Measurements from ENCODE around the gene CD8B.

CD8B gene

DNA sequence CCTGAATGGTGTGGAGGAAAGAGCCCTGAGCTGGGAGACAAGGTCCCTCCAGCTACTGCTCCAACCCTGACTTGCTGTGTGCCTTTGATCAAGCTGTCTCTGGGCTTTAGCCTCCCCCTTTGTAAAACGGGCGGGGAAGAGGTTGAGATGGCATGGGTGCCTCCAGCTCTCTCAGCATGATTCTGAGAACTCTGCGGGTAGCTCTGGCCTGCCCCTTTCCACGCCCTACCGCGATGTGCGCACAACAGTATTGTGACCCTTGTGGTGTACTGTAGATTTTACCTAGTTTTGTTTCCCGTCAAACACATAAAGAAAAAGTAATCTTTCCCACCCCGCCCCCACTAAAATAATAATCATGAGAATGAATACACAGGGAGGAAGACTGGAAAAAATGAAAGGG, 76.2 kb downstream of the CD8B start:
- TF ChIP-seq, protein P1, sequence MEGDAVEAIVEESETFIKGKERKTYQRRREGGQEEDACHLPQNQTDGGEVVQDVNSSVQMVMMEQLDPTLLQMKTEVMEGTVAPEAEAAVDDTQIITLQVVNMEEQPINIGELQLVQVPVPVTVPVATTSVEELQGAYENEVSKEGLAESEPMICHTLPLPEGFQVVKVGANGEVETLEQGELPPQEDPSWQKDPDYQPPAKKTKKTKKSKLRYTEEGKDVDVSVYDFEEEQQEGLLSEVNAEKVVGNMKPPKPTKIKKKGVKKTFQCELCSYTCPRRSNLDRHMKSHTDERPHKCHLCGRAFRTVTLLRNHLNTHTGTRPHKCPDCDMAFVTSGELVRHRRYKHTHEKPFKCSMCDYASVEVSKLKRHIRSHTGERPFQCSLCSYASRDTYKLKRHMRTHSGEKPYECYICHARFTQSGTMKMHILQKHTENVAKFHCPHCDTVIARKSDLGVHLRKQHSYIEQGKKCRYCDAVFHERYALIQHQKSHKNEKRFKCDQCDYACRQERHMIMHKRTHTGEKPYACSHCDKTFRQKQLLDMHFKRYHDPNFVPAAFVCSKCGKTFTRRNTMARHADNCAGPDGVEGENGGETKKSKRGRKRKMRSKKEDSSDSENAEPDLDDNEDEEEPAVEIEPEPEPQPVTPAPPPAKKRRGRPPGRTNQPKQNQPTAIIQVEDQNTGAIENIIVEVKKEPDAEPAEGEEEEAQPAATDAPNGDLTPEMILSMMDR (conservative IDR thresholded peaks at IDR 0.05; ENCODE audit: low read depth, low read length) = no peak
- no peak for DNase-seq (ENCODE audit: low read depth)
- no peak overlapping the region for H3K4me3 ChIP-seq (ENCODE audit: low read depth, low read length)

DNA sequence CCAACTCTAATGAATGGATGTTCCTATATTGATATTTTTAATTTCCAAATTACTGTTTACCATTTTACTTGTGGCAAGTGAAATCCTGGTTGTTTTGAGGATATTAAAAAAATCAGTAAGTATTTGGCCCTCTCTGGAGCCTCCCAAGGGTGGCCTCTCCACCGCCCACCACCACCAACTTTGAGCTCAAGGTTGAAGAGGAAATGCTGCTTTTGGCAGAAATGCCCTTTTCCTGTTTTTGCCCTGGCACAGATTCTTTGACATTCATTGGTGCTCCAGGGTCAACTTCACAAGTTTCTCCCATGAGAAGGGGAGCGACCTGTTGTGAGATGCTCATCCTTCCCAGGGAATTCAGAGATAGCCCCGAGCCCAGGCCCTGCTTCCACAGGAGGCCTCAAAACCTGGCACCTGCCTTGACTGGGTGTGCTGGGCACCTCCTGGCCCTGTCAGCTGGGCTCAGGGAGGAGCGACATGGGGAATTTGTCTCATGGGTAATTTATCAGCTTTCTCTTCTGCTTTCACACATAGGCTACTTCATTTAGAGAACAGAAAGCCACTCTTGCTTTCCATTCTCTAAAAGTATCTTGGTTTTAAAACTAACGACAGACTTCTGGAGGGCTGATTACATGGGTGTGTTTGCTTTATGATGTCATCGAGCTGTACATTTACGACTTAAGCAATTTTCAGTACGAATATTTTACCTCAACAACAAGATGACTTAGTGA, 77.9 kb downstream of the CD8B start:
- no peak for DNase-seq (ENCODE audit: low read depth)
- TF ChIP-seq, protein P1 (conservative IDR thresholded peaks at IDR 0.05; ENCODE audit: low read depth, low read length) = no peak
- no peak overlapping the region for H3K4me3 ChIP-seq (ENCODE audit: low read depth, low read length)

DNA sequence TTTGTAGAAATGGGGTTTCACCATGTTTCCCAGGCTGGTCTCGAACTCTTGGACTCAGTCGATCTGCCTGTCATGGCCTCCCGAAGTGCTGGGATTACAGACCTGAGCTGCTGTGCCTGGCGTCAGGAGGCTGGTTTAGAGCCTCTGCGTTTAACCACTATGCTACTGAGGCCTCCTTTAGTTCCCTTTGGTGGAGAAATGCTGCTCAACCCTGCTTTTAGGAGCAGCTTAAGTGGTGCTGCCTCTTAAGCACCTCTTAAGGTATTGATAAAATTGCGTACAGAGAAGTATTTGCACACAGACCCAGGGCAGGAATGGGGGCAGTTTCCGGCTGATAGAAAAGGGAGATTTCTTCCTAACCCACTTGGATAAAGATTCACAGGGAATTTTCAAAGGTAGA, 78.9 kb downstream of the CD8B start:
- DNase-seq (ENCODE audit: low read depth) = no peak
- TF ChIP-seq, protein P1 (conservative IDR thresholded peaks at IDR 0.05; ENCODE audit: low read depth, low read length) = no peak
- no peak overlapping the region for H3K4me3 ChIP-seq (ENCODE audit: low read depth, low read length)

DNA sequence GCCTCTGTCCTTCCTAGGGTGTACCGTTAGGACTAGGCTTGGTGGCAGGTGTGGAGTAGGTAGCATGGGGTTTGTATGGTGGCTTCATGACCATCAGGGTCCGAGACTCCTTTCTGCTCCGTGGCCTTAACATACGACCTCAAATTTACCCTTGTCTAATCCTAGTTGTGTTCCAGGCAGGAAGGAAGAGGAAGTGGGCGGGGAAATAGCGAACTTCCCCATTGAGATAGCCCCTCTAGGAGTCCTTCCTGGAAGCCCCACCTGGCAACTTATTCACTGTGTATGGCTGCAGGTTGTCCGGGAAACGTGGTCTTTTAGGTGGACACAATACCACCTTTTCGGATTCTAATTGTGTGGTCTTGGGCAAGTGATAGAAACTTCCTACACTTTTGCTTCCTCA, 80.3 kb downstream of the CD8B start:
- TF ChIP-seq, protein P1 (conservative IDR thresholded peaks at IDR 0.05; ENCODE audit: low read depth, low read length) = no peak
- DNase-seq (ENCODE audit: low read depth) = no peak
- H3K4me3 ChIP-seq (ENCODE audit: low read depth, low read length) = no peak overlapping the region

DNA sequence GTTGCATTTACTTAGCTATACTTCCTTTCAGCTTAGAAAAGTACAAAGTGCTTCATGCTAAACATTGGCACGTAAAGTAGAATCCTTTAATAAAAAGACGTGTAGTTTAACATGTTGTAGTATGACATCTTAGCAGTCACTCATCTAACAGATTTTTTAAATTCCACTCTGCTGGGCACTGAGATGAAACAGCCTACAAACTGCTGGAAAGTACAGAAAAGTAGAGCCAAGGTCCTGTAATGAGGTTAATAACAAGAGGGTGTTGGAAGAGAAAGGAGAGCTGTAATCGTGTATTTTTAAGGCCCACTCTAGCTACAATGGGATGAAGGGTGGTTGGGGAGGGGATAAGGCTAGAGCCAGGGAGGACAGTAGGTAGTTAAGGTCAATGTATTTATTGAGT, 81.7 kb downstream of the CD8B start:
- H3K4me3 ChIP-seq (ENCODE audit: low read depth, low read length) = no peak overlapping the region
- TF ChIP-seq, protein P1 (conservative IDR thresholded peaks at IDR 0.05; ENCODE audit: low read depth, low read length) = no peak
- no peak for DNase-seq (ENCODE audit: low read depth)

DNA sequence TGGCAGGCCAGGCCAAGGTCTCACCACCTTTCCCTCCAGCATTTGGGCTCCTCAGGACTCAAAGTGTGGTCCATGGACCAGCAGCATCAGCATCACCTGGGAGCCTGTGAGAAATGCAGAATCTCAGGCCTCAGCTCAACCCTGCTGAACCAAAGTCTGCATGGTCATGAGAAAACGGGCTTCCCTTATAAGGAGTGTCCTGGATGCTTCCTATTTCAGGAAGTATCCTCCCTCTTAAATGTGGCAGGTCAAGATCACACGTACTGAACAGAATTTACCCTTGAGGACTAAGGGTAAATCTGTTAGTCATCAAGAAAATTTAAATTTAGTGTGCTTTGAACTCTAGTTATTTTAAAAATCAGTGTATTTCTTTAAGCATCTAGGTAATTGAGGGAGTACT, 82.7 kb downstream of the CD8B start:
- DNase-seq (ENCODE audit: low read depth) = no peak
- no peak overlapping the region for H3K4me3 ChIP-seq (ENCODE audit: low read depth, low read length)
- TF ChIP-seq, protein P1 (conservative IDR thresholded peaks at IDR 0.05; ENCODE audit: low read depth, low read length) = no peak

DNA sequence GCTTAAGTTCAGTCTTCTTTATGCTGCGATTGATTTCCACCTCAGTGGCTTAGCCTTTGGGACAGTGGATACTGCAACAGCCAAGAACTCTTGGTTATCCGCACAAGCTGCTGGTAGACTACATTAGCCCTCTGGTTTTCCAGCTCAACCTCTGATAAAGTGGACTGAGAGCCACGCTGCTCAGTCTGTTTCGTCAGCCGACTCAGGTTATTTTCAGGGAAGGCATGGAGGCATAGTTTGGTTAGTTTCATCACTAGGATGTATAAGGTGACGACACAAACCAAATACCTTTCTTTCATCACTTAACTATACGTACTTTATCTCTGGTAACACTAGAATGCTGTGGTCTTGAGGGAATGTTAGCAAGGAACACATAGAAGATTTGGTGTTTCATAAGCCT, 85.2 kb downstream of the CD8B start:
- peak; percentile 12 for DNase-seq (ENCODE audit: low read depth)
- no peak overlapping the region for H3K4me3 ChIP-seq (ENCODE audit: low read depth, low read length)
- TF ChIP-seq, protein P1 (conservative IDR thresholded peaks at IDR 0.05; ENCODE audit: low read depth, low read length) = no peak
